HG03342 (cell line): ENCODE measurements around the gene ANKRD2.

Experiments
- ATAC-seq: cut with Tn5 transposase; IDR thresholded peaks from one replicate; pipeline ENCODE4 v1.9.1; 2021; ENCODE audit warnings: mild to moderate bottlenecking, moderate library complexity; ENCODE audit not compliant: unreplicated experiment

Gene ANKRD2

DNA sequence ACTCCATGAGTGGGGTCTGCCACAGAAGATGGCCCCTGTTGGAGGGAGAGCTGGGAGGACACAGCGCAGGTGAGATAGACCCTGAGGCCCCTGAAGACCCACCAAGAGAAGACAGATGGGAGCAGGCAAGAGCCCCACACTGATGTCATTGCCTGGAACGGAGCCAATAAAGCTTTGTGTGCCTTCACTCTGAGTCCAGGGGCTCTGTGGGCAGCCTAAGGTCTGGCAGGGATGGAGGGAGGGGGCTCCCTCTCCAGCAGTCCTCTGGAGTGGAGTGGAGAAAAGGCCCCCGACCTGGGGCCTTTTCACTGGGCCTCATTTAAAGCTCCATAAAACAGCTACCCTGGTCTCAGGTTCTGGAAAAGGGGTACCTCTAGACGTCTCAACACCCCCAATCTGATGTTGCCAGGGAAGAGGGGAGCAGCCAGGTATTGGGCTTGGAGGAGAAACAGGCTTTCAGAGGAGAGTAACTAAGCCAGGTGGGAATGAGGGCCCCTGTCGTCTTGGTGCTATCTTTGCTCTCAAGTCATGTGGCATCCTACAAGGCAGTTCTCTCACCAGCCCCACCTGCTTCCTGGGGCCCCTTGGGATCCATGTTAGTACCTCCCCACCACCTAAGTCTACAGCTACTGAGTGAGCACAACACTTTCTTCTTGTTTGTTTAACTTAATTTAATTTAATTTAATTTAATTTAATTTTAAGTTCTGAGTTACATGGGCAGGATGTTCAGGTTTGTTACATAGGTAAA lies 18.3 kb downstream of the ANKRD2 start:
- ATAC-seq, result no peak

DNA sequence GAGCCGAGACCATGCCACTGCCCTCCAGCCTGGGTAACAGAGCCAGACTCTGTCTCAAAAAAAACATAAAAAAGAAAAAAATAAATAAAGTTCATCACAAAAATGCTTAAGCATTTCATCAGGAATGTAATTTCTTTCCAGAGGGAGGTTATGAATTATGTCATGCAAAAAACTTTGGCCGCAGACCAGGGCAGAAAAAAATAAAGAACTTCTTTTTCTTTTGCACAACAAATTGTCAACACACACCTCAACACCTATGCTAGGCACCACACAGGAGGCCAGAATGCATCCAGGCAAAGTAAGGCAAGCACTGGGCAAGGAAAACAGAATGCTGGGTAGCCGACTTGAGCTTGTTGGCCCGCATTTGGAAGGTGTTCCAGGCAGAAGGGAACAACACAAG lies 20.8 kb downstream of the ANKRD2 start:
- no peak for ATAC-seq

DNA sequence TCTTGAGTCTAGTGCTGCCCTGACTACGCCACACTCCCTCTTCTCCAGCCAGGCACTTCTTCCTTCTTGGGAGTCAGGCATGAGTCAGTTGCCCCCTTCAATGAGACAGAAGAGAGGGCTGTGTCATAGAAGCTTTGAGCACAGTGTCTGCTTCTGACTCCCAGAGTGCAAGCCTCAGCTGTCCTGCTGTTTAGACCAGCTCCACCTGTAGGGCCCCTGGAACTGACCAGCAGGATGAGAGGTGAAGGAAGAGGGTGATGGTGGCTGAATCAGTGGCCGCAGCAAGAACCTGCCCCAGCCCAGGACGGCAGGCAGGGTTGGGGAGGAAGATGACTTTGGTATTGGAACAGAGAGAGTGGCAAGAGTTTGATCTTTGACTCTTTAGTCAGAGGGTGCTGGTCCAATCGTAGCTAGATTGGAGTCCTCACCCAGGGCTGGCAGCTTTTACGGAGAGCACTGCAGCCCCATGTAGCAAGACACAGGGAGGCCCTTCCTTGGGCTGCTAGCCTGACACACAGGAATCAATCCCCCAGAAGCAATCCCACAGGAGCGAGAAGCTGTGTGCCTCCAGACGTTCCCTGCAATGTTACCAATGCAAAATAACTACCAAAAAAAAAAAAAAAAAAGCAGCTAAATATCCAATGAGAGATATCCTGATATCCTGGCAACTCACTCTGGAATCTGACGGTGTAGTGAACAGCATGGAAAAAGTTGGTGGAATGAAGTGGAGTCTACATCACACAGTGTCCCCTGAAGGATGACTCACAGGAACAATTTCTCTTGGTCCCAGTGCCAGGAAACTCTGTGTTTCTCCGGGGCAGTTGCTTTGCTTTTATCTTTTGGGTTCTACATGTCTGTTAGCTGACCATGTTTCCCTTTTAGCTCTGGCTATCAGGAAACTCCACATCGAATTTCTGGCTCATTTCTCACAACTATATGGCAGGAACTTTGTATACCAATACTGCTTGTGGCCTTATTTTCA lies 23.8 kb downstream of the ANKRD2 start:
- ATAC-seq, result no peak

DNA sequence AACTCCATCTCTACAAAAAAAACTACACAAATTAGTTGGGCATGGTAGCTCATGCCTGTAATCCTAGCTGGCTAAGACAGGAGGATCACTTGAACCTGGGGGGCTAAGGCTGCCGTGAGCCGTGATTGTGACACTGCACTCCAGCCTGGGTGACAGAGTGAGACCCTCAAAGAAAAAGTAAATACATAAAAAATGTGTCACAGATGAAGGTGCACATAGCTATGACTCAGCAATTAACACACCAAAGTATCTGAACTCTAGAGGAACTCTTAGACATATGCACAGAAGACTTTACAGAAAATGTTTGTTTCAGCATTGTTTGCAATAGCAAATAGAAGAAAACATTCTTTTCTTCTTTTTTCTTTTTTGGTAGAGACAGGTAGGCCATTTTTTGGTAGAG lies 25.2 kb downstream of the ANKRD2 start:
- no peak for ATAC-seq

DNA sequence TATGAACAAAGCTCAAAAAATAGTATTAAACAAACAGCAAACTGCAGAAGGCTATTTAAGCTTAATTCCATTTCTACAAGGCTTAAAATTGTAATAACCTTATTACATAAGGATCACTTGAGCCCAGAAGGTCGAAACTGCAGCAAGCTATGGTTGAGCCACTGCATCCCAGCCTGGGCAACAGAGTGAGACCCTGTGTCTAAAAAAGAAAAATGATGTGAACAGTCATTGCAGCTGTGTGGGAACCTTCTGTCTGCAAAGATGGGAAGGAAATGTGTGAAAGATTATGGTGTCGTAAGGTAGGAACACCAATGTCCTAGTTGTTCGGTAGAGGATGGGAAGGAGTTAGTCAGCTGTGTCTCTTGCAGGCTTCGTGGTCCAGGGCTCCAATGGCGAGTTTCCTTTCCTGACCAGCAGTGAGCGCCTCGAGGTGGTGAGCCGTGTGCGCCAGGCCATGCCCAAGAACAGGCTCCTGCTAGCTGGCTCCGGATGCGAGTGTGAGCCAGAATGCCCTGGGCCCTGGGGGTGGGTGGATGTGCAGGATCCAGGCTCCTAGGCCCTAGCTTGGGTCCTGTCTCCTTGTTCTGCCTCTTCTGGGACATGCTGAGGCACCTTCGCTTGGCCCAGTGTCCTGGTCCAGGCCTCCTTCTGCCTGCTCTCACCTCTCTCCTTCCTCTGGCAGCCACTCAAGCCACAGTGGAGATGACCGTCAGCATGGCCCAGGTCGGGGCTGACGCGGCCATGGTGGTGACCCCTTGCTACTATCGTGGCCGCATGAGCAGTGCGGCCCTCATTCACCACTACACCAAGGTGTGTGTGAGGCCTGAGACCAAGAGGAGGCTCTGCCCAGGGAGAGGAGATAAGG lies 26.1 kb downstream of the ANKRD2 start:
- no peak for ATAC-seq

DNA sequence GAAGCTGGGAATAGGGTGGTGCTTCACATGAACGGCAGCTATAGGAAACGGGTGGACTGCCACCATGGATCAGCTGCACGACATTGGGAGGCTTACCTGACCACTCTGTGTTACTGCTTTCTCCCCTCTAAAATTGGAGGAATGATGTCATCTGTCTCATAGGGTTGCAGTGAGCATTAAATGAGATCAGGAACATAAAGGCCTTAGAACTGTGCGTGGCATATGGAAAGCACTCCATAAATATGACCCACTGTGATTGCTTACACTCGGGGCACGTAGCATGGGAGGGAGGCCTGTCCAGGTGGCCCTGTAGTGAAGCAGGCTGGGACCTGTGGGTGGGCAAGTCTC lies 26.7 kb downstream of the ANKRD2 start:
- ATAC-seq, result no peak

DNA sequence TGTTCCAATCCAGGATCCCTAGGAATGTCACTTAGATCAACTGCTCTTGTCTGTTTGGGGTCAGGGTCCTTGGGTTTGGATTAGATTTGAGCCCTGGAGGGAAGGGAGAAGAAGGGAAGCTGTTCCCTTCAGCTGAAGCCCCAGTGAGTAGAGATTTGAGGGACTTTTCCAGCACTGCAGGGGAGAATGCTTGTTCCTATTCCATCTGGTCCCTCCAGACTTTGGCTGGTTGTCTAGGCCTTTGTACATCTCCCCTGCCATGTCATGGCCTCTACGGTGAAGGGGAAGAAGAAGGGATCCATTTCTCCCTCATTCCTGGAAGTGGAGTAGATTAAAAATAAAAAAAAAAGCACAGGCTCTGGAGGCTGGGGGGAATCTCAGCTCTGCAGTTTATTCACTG lies 28.0 kb downstream of the ANKRD2 start:
- ATAC-seq, result no peak

DNA sequence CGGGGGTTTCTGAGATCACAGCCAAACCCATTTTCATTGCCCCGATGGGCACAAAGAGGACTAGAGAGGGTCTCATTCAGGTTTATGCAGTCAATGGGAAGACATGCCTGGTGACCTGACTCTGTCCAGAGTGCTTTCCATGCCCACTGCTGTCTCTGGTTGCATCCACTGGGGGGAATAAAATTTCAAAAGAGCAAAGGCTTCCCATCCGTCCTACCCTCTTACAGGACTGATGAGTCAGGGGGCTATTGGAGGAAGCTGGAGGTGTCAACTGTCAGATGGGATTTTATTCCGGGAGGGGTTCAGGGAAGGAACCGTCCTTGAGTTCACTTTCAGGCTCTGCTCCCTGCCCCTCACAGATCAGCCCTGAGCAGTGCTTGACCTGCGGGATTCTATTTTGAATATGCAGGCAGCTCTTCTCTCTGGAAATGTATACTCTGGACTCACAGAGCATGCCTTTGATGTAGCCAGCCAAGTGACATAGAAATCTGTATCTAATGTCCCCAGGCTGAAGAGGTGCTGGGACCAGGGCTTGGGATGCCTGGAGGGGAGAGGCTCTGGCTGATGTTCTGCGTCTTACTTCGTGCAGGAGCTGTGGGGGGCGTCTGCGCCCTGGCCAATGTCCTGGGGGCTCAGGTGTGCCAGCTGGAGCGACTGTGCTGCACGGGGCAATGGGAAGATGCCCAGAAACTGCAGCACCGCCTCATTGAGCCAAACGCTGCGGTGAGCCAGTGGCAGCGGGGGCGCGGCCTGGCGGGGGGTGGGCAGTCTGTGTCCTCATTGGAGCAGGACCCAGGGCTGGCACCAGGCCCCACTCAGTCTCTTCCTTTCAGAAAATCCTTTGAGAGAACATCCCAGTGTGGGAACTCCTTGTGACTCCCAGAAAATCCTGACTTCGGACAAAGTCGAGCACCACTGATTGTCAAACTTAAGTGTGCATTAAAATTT lies 29.0 kb downstream of the ANKRD2 start:
- ATAC-seq, result no peak

DNA sequence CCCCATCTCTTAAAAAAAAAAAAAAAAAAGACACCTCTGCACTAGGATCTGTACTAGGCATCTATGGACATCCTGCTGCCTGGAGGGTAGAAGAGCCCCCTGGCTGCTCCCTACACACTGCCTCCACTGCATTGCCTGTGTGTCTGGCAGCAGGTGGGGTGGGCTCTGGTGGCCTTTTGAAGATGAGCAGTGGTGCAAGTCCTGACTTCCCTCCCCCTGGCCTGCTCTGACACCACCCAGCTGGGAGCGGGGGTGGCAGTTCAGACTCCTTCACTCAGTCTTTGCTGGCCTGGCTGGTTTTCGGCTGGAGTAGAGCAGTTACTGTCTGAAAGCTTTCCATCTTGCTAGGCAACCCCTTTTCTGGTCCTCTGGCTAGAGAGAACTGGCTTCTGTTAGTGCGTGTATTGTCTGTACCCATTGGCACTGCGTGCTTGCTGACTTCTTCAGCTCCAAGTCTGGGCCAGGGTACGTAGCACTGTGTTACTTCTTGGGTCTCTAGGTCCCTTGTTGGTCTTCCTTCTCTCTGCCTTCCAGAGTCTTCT lies 34.6 kb downstream of the ANKRD2 start:
- no peak for ATAC-seq

DNA sequence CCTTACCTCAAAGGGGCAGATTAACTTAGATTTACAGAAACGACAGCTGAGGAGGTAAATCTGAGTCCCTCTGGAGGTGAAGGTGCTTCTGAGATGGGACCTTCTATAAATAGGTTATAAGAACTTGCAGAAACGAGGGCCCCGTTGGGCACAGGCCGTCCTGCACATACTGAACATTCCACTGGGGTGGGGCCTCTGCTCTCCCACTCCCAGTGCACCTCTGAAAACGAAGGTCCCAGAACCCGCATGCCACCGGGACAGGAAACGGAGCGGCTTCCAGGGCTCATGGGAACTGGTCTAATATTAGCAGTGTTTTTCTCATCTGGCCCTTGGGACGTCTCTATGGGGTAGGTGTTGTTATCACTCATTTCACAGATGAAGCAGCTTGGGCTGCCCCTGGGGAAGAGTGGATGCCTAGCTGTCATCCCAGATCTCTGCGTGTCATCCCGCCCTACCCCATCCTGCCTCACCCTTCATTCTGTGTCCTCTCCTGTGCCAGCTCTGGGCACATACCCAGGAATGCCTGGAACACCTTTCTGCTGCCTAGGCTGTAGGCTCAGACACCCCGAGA lies 36.5 kb downstream of the ANKRD2 start:
- ATAC-seq, result no peak

DNA sequence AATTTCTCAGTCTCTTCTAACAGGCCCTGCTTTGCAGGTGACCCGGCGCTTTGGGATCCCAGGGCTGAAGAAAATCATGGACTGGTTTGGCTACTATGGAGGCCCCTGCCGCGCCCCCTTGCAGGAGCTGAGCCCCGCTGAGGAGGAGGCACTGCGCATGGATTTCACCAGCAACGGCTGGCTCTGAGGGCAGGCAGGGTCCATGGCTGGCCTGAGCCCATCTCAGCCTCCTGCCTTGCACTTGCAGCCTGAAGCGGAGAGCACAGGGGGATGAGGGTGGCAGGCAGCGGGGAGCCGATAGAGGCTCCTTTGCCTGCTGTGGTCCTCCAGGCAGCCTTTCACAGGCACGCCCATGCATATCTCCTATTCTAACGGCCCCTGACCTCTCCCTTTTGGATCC lies 38.9 kb downstream of the ANKRD2 start:
- ATAC-seq, result no peak

DNA sequence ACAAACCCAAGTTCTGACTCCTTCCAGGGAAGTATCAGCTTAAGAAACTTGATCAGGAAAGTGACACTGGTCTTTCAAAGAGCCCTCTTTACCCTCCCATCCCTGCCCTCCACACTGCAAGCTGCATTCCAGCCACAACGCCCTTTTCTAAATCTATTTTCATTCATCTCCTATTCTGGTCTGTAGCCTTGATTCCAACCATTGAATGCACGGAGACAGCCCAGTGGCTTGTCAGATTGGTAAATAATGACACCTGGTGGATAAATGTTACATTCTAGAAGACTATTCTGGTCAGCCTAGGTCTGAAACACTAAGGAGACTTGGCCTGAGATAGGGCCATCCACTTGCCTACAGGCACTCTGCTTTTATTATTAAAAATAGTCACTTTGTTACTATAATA lies 39.8 kb downstream of the ANKRD2 start:
- ATAC-seq, result no peak

DNA sequence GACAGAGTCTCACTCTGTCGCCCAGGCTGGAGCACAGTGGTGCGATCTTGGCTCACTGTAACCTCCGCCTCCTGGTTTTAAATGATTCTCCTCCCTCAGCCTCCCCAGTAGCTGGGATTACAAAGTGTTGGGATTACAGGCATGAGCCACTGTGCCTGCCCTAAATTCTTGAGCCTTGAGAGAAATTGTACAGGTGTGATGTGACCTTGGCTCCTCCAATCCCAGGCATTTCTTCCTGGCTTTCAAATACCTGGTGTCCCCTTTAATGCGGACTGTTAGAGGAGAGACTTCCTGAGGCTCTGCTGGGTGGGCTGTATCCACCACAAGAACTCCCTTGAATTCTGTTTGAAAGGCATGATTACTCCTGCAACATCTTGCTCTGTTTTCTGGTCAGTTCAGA lies 45.7 kb downstream of the ANKRD2 start:
- no peak for ATAC-seq

DNA sequence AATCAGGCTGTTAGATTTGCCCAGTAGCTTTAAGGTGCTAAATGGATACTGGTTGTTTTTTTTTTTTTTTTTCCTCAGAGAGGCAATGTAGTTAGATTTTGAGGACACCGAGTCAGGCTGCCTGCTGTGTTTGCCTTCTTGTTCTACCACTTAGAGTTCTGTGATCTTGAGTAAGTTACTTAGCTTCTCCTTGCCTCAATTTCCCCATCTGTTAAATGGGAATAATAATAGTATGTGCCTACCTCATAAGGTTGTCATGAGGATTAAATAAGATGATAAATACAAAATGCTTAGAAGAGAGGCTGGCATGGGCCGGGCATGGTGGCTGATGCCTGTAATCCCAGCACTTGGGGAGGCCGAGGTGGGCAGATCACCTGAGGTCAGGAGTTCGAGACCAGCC lies 46.2 kb downstream of the ANKRD2 start:
- ATAC-seq, result no peak

DNA sequence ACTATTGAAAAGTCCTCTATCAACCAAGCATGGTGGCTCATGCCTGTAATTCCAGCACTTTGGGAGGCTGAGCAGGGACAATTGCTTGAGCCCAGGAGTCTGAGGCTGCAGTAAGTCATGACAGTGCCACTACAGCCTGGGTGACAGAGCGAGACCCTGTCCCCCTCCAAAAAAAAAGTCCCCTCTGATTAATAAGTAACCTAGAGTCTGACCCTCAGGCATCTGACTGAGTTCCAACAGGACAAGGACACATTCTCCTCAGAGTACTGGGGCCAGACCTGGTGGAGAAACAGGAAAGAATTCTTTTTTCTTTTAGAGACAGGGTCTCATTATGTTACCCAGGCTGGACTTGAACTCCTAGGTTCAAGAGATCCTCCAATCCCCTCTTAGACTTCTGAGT lies 50.7 kb downstream of the ANKRD2 start:
- no peak for ATAC-seq

DNA sequence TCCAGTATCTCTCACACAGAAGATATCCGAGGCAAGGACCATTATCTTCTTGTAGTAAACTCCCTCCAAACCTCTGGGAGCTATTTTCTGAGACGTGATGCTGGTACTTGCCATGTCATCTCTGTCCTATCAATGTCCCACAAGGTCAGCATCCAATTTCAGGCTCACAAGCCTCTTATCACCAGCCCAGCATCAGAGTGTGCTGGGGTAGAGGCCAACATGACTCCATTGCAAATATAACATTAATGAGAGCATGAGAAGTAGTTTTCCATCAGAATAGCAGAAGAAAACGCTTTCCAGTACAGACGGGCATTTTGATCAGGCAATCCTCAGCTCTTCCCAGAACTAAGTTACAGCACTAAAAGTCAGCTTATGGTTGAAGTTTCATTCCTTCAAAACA lies 55.2 kb downstream of the ANKRD2 start:
- no peak for ATAC-seq

DNA sequence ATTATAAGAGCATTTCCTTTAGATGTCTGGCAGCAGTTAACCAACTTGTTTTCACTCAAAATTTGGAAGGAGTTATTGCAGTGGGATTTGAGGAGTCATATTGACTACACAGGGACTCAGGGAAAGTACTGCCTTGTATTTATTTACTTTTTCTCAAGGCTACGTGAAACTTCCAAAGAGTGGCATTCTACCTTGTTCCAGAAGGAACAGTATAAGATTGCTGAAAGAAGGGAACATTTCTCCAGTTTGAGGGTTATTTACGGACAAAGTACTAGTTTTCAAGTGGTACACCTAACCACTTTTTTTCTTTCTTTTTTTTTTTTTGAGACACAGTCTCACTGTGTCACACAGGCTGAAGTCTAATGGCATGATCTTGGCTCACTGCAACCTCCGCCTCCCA lies 55.6 kb downstream of the ANKRD2 start:
- ATAC-seq, result no peak

DNA sequence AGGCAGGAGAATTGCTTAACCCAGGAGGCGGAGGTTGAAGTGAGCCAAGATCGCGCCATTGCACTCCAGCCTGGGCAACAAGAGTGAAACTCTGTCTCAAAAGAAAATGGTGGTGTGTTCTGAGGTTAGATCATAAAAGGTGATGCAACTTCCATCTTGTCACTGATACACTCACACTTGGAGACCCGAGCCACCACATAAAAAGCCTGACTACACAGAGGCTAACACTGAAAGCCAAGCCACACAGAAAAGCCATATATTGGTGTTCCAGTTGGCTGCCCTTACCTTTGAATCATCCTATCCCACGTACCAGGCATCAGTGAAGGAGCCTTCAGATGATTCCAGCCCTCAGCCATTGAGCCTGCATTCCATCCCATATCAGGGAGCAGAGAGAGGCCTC lies 56.7 kb downstream of the ANKRD2 start:
- no peak for ATAC-seq

DNA sequence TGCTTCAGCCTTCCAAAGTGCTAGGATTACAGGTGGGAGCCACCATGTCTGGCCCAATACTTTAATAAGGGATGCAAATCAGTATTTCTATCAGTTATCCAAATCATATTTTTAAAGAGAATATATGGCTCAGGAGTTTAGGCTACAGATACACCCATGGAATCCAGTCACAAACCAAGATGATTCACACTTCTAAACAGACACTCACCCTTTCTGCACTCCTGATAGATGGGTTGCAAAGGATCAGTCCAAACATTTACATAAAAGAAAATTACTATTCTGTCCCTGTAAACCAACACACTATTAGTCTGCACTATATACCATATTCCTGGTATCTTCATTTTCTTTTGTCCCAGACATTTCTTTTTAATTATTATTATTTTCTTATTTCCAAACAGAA lies 58.5 kb downstream of the ANKRD2 start:
- no peak for ATAC-seq
